GM12878 (cell line): ENCODE measurements around the gene ATOH7. TPM values are rescaled to one million over a fixed set of nuclear protein-coding genes. Genes with fewer than 3 reads are reported as not detected.

ENCODE experiments used
- ATAC-seq: fragments of 200-7000 bp; cut with Tn5 transposase; 3 replicates; pipeline ENCODE4 v1.9.1; 2020; ENCODE audit warnings: mild to moderate bottlenecking, moderate library complexity
- BruUV-seq: library from RNA; stranded (reverse); fragments of 400-500 nt; replicated peaks from 2 replicates; lab custom pipeline; 2021; lab: Mats Ljungman, UMichigan
- CTCF ChIA-PET: fragments of 300-600 bp; sonication (Branson Sonifier 250); formaldehyde crosslinking; extraction: SDS; loops from one replicate; lab custom pipeline; 2021; ENCODE audit warnings: inconsistent platforms; lab: Yijun Ruan, JAX
- POLR2A ChIA-PET: fragments of 350-600 bp; formaldehyde crosslinking; extraction: SDS; loops from one replicate; lab custom pipeline; 2021; ENCODE audit warnings: inconsistent platforms; lab: Charles Lee
- RAD21 ChIA-PET: fragments of 300-600 bp; sonication (Branson Sonifier 250); formaldehyde crosslinking; loops from one replicate; lab custom pipeline; 2023; ENCODE audit warnings: antibody characterized with exemption; ENCODE audit not compliant: unreplicated experiment; lab: Charles Lee
- SMC1A ChIA-PET: fragments of 300-600 bp; sonication (Branson Sonifier 250); formaldehyde crosslinking; loops from one replicate; lab custom pipeline; 2023; ENCODE audit not compliant: unreplicated experiment, uncharacterized antibody; lab: Charles Lee
- DNase-seq: peaks from one replicate; pipeline ENCODE4 v3.0.0-alpha.2; 2011; ENCODE audit warnings: low read depth, low spot score
- FAIRE-seq: peaks from 3 replicates; lab custom pipeline; 2011; peaks lifted over from hg19 to GRCh38; lab: Jason Lieb, UNC
- H2AFZ ChIP-seq: 2 replicates; pipeline ENCODE4 v1.6.0; 2011; ENCODE audit warnings: low read depth, low read length, control low read depth; ENCODE audit not compliant: control insufficient read depth
- H3K27ac ChIP-seq: 2 replicates; pipeline ENCODE4 v1.5.1; 2011; ENCODE audit warnings: control low read depth; ENCODE audit not compliant: control insufficient read depth, insufficient read depth
- H3K27me3 ChIP-seq, 2 experiments: replicated peaks in 1 of 2; 2 replicates each; pipeline versions ENCODE4 v1.6.0 to v1.6.1; 2011; ENCODE audit warnings: low read length in 1 of 2; ENCODE audit not compliant: control insufficient read depth in 2 of 2, insufficient read depth in 2 of 2
- H3K36me3 ChIP-seq, 2 experiments: 2 replicates each; pipeline ENCODE4 v1.5.1; 2011; ENCODE audit warnings: low read length in 1 of 2; ENCODE audit not compliant: control insufficient read depth in 2 of 2, insufficient read depth in 2 of 2
- H3K4me1 ChIP-seq: 2 replicates; pipeline ENCODE4 v1.6.1; 2011; ENCODE audit warnings: mild to moderate bottlenecking, low read length, moderate library complexity, mixed read lengths; ENCODE audit not compliant: control insufficient read depth, insufficient read depth
- H3K4me2 ChIP-seq: 2 replicates; pipeline ENCODE4 v1.6.0; 2011; ENCODE audit warnings: control low read depth; ENCODE audit not compliant: control insufficient read depth, insufficient read depth
- H3K4me3 ChIP-seq: fragments of 200-600 bp; sonication (generic); 2 replicates; pipeline ENCODE4 v1.5.1; 2016
- H3K79me2 ChIP-seq: 2 replicates; pipeline ENCODE4 v1.6.0; 2011; ENCODE audit warnings: low read length; ENCODE audit not compliant: control insufficient read depth, insufficient read depth
- H3K9ac ChIP-seq: 2 replicates; pipeline ENCODE4 v1.8.0; 2011; ENCODE audit warnings: low read length, control low read depth, mixed read lengths; ENCODE audit not compliant: control insufficient read depth, insufficient read depth
- H3K9me3 ChIP-seq: replicated peaks from 3 replicates; pipeline ENCODE4 v1.5.1; 2011; ENCODE audit warnings: mild to moderate bottlenecking, low read length; ENCODE audit not compliant: control insufficient read depth, insufficient read depth
- H4K20me1 ChIP-seq: 2 replicates; pipeline ENCODE4 v1.6.0; 2011; ENCODE audit not compliant: control insufficient read depth, insufficient read depth
- BCL11A ChIP-seq: IDR thresholded peaks from 2 replicates; pipeline ENCODE4 v1.6.1; 2011; ENCODE audit warnings: low read depth, low read length
- HDGF ChIP-seq: fragments of 450-650 bp; IDR thresholded peaks from 2 replicates; pipeline ENCODE4 v1.6.1; 2016; ENCODE audit warnings: antibody characterized with exemption
- MEF2A ChIP-seq: IDR thresholded peaks from 2 replicates; pipeline ENCODE4 v1.6.1; 2011; ENCODE audit warnings: low read depth, mild to moderate bottlenecking, low read length, moderate library complexity; ENCODE audit not compliant: insufficient read depth
- NFYB ChIP-seq: IDR thresholded peaks from 2 replicates; pipeline ENCODE4 v1.6.1; 2011; ENCODE audit warnings: low read depth, mild to moderate bottlenecking, low read length, improper control_type of control experiment, moderate library complexity; ENCODE audit not compliant: insufficient read depth
- PML ChIP-seq: IDR thresholded peaks from 2 replicates; pipeline ENCODE4 v1.6.1; 2012; ENCODE audit warnings: low read length, inconsistent platforms
- SRF ChIP-seq, 2 experiments: IDR thresholded peaks; 2 replicates each; pipeline ENCODE4 v1.6.1; 2011; ENCODE audit warnings: low read depth in 2 of 2, low read length in 2 of 2, mild to moderate bottlenecking in 1 of 2, moderate library complexity in 1 of 2
- SUPT20H ChIP-seq: IDR thresholded peaks from 2 replicates; pipeline ENCODE4 v1.6.1; 2011; ENCODE audit warnings: low read depth, mild to moderate bottlenecking, low read length, moderate library complexity, borderline replicate concordance; ENCODE audit not compliant: control insufficient read depth
- TCF3 ChIP-seq: IDR thresholded peaks from 2 replicates; pipeline ENCODE4 v1.6.1; 2012; ENCODE audit warnings: low read depth, mild to moderate bottlenecking, low read length, borderline replicate concordance; ENCODE audit not compliant: insufficient read depth
- ZNF24 ChIP-seq: fragments of 450-650 bp; IDR thresholded peaks from 2 replicates; pipeline ENCODE4 v1.6.1; 2017; ENCODE audit warnings: antibody characterized with exemption, mild to moderate bottlenecking
- ZNF592 ChIP-seq: fragments of 450-650 bp; IDR thresholded peaks from 2 replicates; pipeline ENCODE4 v1.6.1; 2017; ENCODE audit warnings: mild to moderate bottlenecking, moderate library complexity
- ZSCAN29 ChIP-seq: fragments of 450-650 bp; IDR thresholded peaks from 2 replicates; pipeline ENCODE4 v1.6.1; 2017; ENCODE audit warnings: mild to moderate bottlenecking, moderate library complexity
- in situ Hi-C: fragments of 300-500 bp; cut with MboI; formaldehyde crosslinking; loops from 9 replicates; pipeline ENCODE4 v1.14.3; 2018; ENCODE audit warnings: mixed read lengths
- intact Hi-C: fragments of 100-400 bp; cut with micrococcal nuclease; formaldehyde crosslinking; loops from one replicate; pipeline ENCODE4 v1.14.2; 2022; ENCODE audit not compliant: unreplicated experiment
- polyA plus RNA-seq, 11 experiments: library from polyadenylated mRNA; depleted of rRNA in 4 of 11; unstranded in 6 of 11; stranded (reverse) in 5 of 11; fragments of >200 nt; fragmentation: Nextera tagmentation in 4 of 11; fragmentation: Illumina TruSeq in 1 of 11; extraction: Ambion mirVana in 4 of 11; extraction: Trizol in 1 of 11; gene quantifications; 1 replicate in 1 of 11; 2 replicates in 10 of 11; pipeline versions ENCODE4 v1.2.1 to v1.2.3, GENCODE V29; 2011 to 2016; ENCODE audit warnings: inconsistent platforms in 2 of 11, missing spikeins in 2 of 11, low read depth in 1 of 11
- total RNA-seq, 4 experiments: library from RNA; depleted of rRNA in 3 of 4; stranded (reverse); fragments of >200 nt in 3 of 4; fragmentation: Illumina TruSeq in 1 of 4; extraction: Trizol in 1 of 4; gene quantifications; 2 replicates each; pipeline versions ENCODE4 v1.2.1 to v1.2.3, GENCODE V29; 2013 to 2021
- TF ChIP-seq, protein P1 (sequence below): IDR thresholded peaks from 2 replicates; pipeline ENCODE4 v1.6.1; 2011; ENCODE audit warnings: borderline replicate concordance, low read depth, mild to moderate bottlenecking, moderate library complexity, mixed read lengths, low read length; ENCODE audit not compliant: insufficient read depth; ENCODE audit errors: extremely low read length
- TF ChIP-seq, protein P2 (sequence below): fragments of 450-650 bp; IDR thresholded peaks from 2 replicates; pipeline ENCODE4 v1.6.1; 2018; ENCODE audit warnings: borderline replicate concordance, mild to moderate bottlenecking; ENCODE audit not compliant: partially characterized antibody
- TF ChIP-seq, protein P3 (sequence below): fragments of 450-650 bp; IDR thresholded peaks from 2 replicates; pipeline ENCODE4 v1.6.1; 2016; ENCODE audit warnings: mild to moderate bottlenecking

ATOH7 gene
- total and polyA plus RNA-seq, 10 of the 15 experiments (the other 5 are each of a cell fraction or from before 2014, with no cell fraction given), result not detected

GRCh38 chr10:68221196-68221595 lies 10.7 kb downstream of the ATOH7 start:
- no peak overlapping the region for H2AFZ ChIP-seq
- H3K4me3 ChIP-seq, result no peak overlapping the region
- H3K27ac ChIP-seq, result no peak overlapping the region
- H3K79me2 ChIP-seq, result no peaks in the 10 kb centered on the region
- intact Hi-C loops, result no loop called here
- no peak overlapping the region for H3K9ac ChIP-seq
- H3K27me3 ChIP-seq, result no peaks in the 10 kb centered on the region
- POLR2A ChIA-PET, result no interaction called here
- no peaks in the 10 kb centered on the region for H3K36me3 ChIP-seq
- TF ChIP-seq HDGF, result no peak
- TF ChIP-seq SUPT20H, result no peak
- no peak for TF ChIP-seq PML
- TF ChIP-seq SRF (IDR thresholded peaks at IDR 0.05; ENCODE audit: low read depth in 2 of 2, low read length in 2 of 2), result no peak
- TF ChIP-seq ZSCAN29, result no peak
- TF ChIP-seq MEF2A, result no peak
- no peak for TF ChIP-seq NFYB
- TF ChIP-seq, protein P1, sequence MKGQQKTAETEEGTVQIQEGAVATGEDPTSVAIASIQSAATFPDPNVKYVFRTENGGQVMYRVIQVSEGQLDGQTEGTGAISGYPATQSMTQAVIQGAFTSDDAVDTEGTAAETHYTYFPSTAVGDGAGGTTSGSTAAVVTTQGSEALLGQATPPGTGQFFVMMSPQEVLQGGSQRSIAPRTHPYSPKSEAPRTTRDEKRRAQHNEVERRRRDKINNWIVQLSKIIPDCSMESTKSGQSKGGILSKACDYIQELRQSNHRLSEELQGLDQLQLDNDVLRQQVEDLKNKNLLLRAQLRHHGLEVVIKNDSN, result no peak
- no peak for TF ChIP-seq ZNF24
- TF ChIP-seq, protein P2, sequence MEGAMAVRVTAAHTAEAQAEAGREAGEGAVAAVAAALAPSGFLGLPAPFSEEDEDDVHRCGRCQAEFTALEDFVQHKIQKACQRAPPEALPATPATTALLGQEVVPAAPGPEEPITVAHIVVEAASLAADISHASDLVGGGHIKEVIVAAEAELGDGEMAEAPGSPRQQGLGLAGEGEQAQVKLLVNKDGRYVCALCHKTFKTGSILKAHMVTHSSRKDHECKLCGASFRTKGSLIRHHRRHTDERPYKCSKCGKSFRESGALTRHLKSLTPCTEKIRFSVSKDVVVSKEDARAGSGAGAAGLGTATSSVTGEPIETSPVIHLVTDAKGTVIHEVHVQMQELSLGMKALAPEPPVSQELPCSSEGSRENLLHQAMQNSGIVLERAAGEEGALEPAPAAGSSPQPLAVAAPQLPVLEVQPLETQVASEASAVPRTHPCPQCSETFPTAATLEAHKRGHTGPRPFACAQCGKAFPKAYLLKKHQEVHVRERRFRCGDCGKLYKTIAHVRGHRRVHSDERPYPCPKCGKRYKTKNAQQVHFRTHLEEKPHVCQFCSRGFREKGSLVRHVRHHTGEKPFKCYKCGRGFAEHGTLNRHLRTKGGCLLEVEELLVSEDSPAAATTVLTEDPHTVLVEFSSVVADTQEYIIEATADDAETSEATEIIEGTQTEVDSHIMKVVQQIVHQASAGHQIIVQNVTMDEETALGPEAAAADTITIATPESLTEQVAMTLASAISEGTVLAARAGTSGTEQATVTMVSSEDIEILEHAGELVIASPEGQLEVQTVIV, result no peak
- TF ChIP-seq BCL11A, result no peak
- TF ChIP-seq TCF3, result no peak
- no peak for TF ChIP-seq ZNF592
- TF ChIP-seq, protein P3, sequence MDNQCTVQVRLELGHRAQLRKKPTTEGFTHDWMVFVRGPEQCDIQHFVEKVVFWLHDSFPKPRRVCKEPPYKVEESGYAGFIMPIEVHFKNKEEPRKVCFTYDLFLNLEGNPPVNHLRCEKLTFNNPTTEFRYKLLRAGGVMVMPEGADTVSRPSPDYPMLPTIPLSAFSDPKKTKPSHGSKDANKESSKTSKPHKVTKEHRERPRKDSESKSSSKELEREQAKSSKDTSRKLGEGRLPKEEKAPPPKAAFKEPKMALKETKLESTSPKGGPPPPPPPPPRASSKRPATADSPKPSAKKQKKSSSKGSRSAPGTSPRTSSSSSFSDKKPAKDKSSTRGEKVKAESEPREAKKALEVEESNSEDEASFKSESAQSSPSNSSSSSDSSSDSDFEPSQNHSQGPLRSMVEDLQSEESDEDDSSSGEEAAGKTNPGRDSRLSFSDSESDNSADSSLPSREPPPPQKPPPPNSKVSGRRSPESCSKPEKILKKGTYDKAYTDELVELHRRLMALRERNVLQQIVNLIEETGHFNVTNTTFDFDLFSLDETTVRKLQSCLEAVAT, result no peak
- TF ChIP-seq, all 136 proteins: peak for 0
- ChIA-PET RAD21 (no interaction called here), SMC1A (no interaction called here), CTCF (interaction anchor here (3.9 kb wide), 1 partner anchor 9 kb away, joined by 18 read pairs; no protein-coding TSS in a partner anchor)
- in situ Hi-C loops, result no loop called here
- Histone ChIP-seq H3K9me3 (no peaks in the 10 kb centered on the region), H3K4me1 (no peaks in the 10 kb centered on the region), H3K4me2 (no peak overlapping the region), H4K20me1 (no peaks in the 10 kb centered on the region)
- DNase-seq, result no peak
- FAIRE-seq, result no peak
- ATAC-seq, result no peak
- no TSS peak for BruUV-seq
